HG02678 (cell line): ENCODE data around the gene RIN3.
A peak's percentile ranks its signal among the peaks of the same experiment; 100 is the strongest.

ENCODE experiments used
- ATAC-seq: cut with Tn5 transposase; IDR thresholded peaks from one replicate; pipeline ENCODE4 v1.9.1; 2021; ENCODE audit warnings: mild to moderate bottlenecking, moderate library complexity; ENCODE audit not compliant: unreplicated experiment

The RIN3 gene

GRCh38 chr14:92573761-92574498 lies 60.3 kb downstream of the RIN3 start:
- ATAC-seq, result no peak

DNA sequence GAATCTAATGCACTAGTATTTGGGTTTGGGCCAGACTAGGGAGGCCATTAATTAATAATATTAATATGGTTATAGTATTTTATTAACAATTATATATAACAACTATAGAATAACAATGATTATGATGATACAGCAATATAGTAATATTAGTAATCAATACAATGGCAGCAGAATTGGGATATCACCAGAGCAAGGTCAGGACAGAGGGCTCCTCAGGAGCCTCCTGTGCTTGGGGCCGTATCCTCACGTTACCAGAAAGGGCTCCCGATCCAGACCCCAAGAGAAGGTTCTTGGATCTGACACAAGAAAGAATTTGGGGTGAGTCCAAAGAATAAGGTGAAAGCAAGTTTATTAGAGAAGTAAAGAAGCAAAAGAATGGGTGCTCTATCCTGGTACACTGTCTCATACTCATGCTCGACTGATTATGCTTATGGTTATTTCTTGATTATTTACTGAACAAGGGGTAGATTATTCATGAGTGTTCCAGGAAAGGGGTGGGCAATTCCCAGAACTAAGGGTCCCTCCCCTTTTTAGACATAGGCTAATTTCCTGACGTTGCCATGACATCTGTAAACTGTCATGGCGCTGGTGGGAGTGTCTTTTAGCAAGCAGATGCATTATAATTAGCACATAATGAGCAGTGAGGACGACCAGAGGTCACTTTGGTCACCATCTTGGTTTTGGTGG lies 61.6 kb downstream of the RIN3 start:
- ATAC-seq, result no peak

DNA sequence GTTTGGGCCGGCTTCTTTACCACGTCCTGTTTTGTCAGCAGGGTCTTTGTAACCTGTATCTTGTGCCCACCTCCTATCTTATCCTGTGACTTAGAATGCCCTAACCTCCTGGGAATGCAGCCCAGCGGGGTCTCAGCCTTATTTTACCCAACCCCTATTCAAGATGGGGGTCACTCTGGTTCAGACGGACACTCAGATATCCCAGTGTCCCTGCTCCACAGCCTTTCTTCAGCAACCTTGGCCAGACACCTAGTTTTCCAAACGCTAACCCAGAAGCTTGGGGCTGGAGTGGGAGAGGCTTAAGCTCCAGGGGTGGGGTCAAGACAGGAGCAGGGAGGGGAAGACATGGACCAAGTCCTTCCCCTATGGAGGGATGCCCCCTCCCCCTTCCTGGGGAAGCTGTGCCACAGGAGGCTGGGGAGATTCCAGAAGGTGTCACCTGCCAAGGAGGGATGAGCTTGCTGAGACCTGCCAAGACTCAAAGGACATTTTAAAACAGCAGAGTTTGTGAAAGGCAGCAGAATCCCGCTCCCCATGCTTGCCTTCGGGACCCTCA lies 62.2 kb downstream of the RIN3 start:
- no peak for ATAC-seq

- ATAC-seq, result peak; percentile 82
Measured at GRCh38 chr14:92577321-92577742, 63.8 kb downstream of the RIN3 start.

- ATAC-seq, result no peak
Measured at GRCh38 chr14:92578511-92578910, 64.9 kb downstream of the RIN3 start.

DNA sequence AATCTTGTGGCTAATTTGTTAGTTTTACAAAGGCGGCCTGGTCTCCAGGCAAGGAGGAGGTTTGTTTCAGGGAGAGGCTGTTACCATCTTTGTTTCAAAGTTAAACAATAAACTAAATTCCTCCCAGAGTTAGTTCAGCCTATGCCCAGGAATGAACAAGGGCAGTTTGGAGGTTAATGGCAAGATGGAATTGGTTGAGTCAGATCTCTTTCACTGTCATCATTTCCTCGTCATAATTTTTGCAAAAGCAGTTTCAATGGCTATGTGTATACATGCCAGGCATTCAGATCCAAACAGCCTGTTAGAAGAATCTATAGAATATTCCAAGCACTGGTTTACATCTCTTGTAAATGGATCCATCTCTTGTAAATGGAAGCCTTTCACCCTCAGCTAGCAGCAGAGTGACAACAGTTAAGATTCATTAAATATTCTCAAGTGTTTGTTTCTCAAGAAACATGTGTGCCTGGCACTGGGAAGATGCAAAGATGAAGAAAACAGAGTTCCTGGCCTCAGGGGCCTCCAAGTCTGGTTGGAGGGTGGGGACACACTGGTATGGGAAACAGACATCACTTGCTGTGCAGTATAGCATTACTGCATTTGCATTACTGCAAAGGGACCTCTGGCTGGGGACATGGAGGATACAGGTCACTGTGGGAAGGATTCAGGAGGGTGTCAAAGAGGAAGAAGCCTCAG lies 65.8 kb downstream of the RIN3 start:
- ATAC-seq, result no peak

DNA sequence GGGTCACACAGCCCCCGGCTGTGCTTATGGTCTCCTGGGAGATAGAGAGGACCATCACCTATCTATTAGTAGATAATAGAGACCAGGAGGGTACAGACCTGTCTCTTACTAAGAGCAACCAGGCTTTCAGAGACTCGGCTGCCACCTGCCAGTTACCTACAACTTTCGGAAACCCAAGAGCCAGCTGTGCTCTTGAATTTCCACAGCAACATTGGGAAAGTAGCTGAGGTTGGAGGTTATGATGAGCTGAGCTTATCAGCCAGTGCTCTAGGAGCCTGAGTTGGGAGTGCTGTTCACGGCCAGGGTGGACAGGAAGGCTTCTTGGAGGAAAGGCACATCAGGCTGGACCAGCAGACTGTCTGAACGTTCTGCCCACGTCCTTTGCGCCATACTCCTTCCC lies 67.6 kb downstream of the RIN3 start:
- no peak for ATAC-seq

GRCh38 chr14:92581966-92582566 lies 68.5 kb downstream of the RIN3 start:
- ATAC-seq, result no peak

DNA sequence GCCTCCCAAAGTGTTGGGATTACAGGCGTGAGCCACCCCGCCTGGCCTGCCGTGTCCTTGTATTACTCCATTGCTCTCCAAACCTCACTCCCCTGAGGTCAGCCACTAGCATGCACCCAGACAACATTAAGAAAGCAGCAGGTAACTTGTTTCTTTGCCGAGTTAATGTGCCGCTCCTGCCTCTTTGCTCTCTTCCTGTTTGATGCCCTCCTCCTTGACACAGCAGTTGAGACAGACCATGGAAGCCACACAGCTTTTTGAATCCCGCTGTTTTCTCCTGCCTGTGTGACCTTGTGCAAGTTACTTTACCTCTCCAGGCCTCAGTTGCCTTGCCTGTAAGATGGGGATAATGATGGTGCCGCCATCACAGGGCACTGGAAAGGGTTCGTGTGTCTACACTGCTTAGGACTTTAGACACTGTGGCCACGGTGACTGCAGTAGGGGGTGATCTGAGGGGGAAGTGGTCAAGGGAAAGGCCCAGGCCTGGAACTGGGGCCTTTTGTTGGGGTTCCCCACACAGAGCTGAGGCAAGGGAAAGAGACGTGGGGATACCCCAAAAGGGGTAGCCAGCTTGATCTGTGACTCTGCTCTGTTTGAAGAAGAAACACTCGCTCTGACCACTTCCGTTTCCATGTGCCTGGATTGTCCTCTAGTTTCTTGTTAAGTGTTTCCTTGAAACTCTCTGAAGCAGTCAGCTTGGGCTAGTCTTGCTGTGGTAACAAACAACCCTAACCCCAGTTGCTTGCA lies 69.3 kb downstream of the RIN3 start:
- peak; percentile 49 for ATAC-seq

DNA sequence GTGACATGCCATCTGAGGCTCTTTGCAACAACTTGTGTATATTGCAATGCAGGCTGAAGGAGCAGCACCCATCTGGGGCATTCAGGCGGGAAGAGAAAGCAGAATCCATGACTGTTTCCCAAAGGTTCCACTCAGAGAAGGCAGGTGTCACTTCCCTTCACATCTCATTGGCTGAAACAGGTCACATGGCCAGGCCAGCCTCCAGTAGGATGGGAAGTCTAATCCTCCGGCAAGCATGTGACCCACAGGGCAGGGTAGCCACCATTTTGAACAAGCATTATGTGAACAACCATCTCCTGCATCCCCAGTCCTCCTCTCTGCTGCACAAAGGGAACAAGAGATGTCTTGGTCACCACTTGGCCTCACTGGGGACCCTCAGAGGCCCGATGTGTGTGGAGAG lies 70.6 kb downstream of the RIN3 start:
- ATAC-seq, result no peak

DNA sequence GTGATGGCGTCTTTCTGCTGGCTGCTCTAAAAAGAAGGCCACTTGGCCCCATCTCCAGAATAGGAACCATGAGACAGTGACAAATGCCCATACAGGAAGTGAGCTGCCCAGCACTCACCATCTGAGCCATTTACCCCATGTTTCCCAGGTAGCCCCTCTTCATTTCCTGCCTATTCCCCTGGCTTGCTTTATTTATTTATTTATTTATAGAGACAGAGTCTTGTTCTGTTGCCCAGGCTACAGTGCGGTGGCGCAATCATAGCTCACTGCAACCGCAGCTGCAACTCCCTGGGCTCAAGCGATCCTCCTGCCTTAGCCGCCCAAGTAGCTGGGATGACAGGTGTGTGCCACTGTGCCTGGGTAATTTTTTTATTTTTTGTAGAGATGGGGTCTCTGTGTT lies 71.2 kb downstream of the RIN3 start:
- ATAC-seq, result no peak

DNA sequence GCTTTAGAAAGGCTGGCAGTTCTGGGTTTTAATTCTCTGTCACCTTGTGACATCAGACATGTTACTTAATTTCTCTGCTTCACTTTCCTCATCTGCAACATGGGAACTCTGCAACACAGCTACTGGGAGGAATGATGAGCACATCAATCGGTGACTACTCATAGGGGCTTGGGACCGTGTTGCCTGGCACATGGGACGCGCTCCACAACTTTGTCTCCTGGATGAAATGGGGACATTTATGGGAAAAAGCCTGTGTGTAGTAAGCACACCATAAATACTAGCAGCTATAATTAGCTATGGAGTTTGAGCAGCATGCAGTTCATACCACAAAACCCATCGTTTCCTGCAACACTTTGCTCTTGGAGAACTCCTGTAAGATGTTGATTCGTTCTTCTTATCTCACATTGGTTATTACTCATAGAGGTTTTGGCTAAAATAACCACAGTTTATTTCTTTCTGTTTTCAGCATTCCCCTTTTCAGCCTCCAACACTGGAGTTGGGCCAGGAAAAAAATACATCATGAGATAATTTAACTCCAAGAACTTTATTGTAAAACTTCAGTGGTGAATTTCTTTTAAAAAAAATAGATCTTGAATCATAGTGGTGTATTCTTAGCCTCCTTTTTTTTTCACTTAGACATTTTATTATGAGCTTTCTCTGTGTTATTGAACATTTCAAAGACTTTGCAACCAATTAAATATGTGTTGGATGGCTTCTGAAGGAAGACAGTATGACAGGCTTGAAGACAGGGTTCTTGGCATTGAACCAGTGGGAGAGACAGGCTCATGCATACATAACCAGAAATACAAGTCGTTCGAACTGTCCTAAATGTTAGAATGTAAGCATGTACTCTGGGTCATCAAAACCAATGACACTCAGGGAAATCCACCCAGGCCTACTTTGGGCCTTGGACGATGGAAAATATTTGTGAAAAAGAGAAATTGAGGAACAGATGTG lies 72.7 kb downstream of the RIN3 start:
- ATAC-seq, result peak; percentile 32

GRCh38 chr14:92586963-92587699 lies 73.5 kb downstream of the RIN3 start:
- ATAC-seq, result no peak

DNA sequence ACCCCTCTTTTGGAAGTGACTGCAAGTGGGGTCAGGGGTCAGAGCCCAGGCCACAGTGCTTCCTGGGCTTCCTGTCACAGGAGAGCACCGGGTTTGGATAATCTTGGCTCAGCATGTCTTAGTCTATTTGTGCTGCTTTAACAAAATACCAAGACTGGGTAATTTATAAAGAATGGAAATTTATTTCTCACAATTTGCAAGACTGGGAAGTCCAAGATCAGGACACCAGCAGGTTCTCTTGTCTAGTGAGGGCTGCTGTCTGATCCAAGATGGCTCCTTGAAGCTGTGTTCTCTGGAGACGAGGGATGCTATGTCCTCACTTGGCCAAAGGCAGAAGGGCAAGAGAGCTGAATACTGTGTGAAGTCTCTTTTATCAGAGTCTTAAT lies 74.1 kb downstream of the RIN3 start:
- ATAC-seq, result no peak

- no peak for ATAC-seq
Measured at GRCh38 chr14:92589213-92589852, 75.8 kb downstream of the RIN3 start.

DNA sequence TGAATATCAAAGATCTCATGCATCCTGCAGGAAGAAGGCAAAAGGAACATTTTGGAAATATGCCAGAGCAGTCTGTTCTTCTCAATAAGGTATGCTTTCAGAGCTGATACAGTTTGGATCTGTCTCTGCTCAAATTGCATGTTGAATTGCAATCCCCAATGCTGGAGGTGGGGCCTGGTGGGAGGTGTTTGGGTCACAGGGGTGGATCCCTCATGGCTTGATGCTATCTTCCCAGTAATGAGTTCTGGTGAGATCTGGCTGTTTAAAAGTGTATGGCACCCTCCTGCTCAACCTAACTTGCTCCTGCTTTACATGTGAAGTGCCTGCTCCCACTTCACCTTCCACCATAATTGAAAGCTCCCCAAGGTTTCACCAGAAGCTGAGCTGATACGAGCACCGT lies 76.6 kb downstream of the RIN3 start:
- ATAC-seq, result no peak

DNA sequence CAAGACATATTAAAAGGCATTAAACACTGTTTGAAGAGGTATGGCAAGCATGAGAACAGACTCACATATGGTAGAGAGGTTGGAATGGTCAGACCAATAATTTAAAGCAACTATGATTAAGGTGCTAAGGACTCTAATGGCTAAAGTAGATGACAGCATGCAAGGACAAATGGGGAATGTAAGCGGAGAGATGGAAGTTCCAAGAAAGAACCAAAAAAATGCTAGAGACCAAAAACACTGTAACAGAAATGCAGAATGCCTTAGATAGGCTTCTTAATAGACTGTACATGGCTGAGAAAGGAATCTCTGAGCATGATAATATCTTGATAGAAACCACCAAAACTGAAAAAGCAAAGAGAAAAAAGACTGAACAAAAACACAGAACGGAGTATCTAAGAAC lies 77.4 kb downstream of the RIN3 start:
- ATAC-seq, result no peak

- ATAC-seq, result no peak
Measured at GRCh38 chr14:92591346-92591745, 77.8 kb downstream of the RIN3 start.
